Esophagus muscularis mucosa (tissue), 3 donors: Measurements from ENCODE around the gene IRF9.

Source experiments
- CTCF ChIP-seq, 3 experiments: fragments of 200-600 bp in 2 of 3; fragments of 450-650 bp in 1 of 3; sonication (generic) in 2 of 3; IDR thresholded peaks; one replicate each; pipeline ENCODE4 v1.5.1; 2017 to 2019; ENCODE audit warnings: antibody characterized with exemption in 3 of 3, mild to moderate bottlenecking in 2 of 3, moderate library complexity in 1 of 3
- EP300 ChIP-seq: sonication (generic); formaldehyde crosslinking; IDR thresholded peaks from one replicate; pipeline ENCODE4 v1.6.1; 2017; ENCODE audit warnings: antibody characterized with exemption

- no peak for TF ChIP-seq EP300
- no peak for TF ChIP-seq CTCF (IDR thresholded peaks at IDR 0.05)
Measured at GRCh38 chr14:24156840-24157239, 4.2 kb upstream of the IRF9 start.
